SK-N-MC (cell line): ENCODE measurements around the gene HOXA5.

Experiments used
- EZH2 ChIP-seq: fragments of 200-600 bp; sonication (generic); IDR thresholded peaks from one replicate; pipeline ENCODE4 v1.6.1; 2017; ENCODE audit warnings: antibody characterized with exemption
- FOXP2 ChIP-seq: optimal IDR thresholded peaks from 2 replicates; pipeline ENCODE3; 2011; ENCODE audit warnings: mild to moderate bottlenecking, moderate library complexity; ENCODE audit not compliant: insufficient read depth; ENCODE audit errors: extremely low read length, control extremely low read depth
- POLR2AphosphoS5 ChIP-seq: IDR thresholded peaks from 2 replicates; pipeline ENCODE4 v1.6.1; 2012; ENCODE audit warnings: mild to moderate bottlenecking, low read depth, low read length, borderline replicate concordance

DNA sequence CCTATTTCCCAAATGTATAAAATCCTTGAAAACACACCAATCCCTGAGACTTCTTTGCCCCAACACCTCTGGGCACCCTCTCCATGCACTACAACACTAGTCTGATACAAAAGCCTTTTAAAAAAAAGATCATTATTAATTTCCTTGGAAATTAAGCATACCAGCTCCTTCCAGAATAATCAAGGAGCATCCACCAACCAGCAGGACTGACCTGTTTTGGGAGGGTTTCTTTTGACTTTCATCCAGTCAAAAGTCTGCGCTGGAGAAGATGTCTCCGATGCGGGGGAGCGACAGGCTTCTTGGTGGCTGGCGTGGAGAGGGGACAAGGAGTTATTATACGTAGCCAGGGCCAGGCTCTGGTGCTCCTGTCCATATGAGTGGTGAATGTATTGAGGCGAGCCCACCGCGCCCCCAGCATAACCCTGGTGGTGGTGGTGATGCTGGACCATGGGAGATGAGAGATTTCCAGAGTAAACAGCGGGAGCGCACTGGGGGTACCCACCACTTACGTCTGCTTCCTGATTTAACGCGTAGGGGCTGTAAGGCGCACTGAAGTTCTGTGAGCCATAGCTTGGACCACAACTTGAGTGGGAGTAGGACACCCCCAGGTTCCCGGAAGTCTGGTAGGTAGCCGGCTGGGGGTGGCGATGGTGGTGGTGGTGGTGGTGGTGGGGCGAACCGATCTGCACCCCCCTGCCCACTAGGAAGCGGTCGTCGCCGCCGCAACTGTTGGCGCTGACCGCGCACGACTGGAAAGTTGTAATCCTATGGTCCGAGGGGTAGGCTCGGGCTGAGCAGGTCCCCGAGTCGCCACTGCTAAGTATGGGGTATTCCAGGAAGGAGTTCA lies 48.2 kb downstream of the HOXA5 start:
- TF ChIP-seq POLR2AphosphoS5 (no peak), EZH2 (no peak), FOXP2 (no peak)
